GM06990 (cell line): ENCODE data around the gene NLRP11.
A peak's percentile ranks its signal among the peaks of the same experiment; 100 is the strongest.
"Not testable (repeated sequence)": the region's sequence is repeated elsewhere in the genome, so short reads cannot be mapped to it uniquely, and the experiment has no call there.

Experiments used
- DNase-seq: peaks from one replicate; pipeline ENCODE4 v3.0.0-alpha.2; 2011; ENCODE audit not compliant: insufficient read length; ENCODE audit errors: extremely low read depth
- H3K27me3 ChIP-seq: replicated peaks from 2 replicates; pipeline ENCODE4 v1.6.0; 2011; ENCODE audit warnings: low read length; ENCODE audit not compliant: control insufficient read depth, insufficient read depth
- H3K36me3 ChIP-seq: 2 replicates; pipeline ENCODE4 v1.5.1; 2011; ENCODE audit warnings: low read length; ENCODE audit not compliant: control insufficient read depth, insufficient read depth
- H3K4me3 ChIP-seq: replicated peaks from 2 replicates; pipeline ENCODE4 v1.5.1; 2011; ENCODE audit warnings: low read depth, mild to moderate bottlenecking, control low read depth, low read length
- TF ChIP-seq, protein P1 (sequence below): IDR thresholded peaks from 2 replicates; pipeline ENCODE4 v1.5.1; 2011; ENCODE audit warnings: low read length, control low read depth, mild to moderate bottlenecking, inconsistent platforms; ENCODE audit not compliant: insufficient read depth, poor library complexity, severe bottlenecking

Gene NLRP11

DNA sequence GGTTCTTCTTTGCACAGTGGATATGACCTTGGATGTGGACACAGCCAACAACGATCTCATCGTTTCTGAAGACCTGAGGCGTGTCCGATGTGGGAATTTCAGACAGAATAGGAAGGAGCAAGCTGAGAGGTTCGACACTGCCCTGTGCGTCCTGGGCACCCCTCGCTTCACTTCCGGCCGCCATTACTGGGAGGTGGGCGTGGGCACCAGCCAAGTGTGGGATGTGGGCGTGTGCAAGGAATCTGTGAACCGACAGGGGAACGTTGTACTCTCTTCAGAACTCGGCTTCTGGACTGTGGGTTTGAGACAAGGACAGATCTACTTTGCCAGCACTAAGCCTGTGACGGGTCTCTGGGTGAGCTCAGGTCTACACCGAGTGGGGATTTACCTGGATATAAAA lies 53.5 kb downstream of the NLRP11 start:
- no peaks in the 10 kb centered on the region for H3K27me3 ChIP-seq
- H3K4me3 ChIP-seq, result peak overlapping the region; percentile 46
- no peak for DNase-seq
- H3K36me3 ChIP-seq, result no peaks in the 10 kb centered on the region
- TF ChIP-seq, protein P1, sequence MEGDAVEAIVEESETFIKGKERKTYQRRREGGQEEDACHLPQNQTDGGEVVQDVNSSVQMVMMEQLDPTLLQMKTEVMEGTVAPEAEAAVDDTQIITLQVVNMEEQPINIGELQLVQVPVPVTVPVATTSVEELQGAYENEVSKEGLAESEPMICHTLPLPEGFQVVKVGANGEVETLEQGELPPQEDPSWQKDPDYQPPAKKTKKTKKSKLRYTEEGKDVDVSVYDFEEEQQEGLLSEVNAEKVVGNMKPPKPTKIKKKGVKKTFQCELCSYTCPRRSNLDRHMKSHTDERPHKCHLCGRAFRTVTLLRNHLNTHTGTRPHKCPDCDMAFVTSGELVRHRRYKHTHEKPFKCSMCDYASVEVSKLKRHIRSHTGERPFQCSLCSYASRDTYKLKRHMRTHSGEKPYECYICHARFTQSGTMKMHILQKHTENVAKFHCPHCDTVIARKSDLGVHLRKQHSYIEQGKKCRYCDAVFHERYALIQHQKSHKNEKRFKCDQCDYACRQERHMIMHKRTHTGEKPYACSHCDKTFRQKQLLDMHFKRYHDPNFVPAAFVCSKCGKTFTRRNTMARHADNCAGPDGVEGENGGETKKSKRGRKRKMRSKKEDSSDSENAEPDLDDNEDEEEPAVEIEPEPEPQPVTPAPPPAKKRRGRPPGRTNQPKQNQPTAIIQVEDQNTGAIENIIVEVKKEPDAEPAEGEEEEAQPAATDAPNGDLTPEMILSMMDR, result no peak

DNA sequence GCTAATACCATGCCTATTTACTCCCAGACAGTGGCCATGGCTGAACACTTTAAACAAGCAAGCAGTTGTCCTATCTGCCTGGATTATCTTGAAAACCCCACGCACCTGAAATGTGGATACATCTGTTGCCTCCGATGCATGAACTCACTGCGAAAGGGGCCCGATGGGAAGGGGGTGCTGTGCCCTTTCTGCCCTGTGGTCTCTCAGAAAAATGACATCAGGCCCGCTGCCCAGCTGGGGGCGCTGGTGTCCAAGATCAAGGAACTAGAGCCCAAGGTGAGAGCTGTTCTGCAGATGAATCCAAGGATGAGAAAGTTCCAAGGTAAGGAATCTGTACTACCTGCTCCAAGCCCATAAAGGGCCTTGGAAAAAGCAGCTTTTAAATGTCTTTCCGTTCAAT lies 54.3 kb downstream of the NLRP11 start:
- H3K27me3 ChIP-seq, result no peaks in the 10 kb centered on the region
- TF ChIP-seq, protein P1, result peak; percentile 78
- no peaks in the 10 kb centered on the region for H3K36me3 ChIP-seq
- no peak overlapping the region for H3K4me3 ChIP-seq
- no peak for DNase-seq

DNA sequence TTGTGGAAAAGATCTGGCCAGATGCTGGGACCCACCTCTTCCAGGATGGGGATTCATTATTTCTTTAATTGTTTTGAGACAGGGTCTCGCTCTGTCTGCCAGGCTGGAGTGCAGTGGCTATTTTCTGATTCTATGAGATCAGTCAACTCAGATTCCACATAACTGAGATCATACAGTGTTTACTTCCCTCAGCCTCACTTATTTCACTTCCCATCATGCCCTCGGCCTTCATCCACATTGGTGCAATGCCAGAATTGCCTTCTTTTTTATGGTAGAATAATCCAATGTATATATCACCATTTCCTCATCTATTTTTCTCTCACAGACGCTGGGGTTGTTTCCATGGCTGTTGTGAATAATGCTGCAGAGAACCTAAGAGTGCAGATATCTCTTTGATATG lies 62.2 kb downstream of the NLRP11 start:
- not testable (repeated sequence) for DNase-seq, H3K4me3 ChIP-seq, H3K27me3 ChIP-seq, H3K36me3 ChIP-seq

DNA sequence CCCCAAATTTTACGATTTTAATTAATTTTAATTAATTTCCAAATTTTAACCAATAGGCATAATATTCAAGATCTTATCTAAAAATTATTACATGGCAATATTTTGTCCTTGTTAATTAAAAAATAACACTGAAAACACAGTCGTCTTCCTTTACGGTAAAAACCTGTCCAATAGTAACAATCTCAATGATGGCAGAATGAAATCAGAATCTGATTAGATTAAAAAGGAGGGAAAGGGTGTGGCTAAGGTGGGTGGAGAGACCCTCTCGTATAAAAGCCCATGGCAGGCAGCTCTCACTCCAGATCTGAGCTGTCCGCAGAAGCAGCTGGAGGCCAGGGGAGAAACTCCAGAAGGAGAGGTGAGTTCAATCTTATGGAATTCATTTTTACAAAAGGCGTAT lies 63.0 kb downstream of the NLRP11 start, which contains the start of gene RFPL4AL1:
RFPL4AL1 (plus strand) TSS at position 301 of the 400 bp plus-strand sequence. CDS start 2,687 bp downstream, outside the sequence.
- H3K36me3 ChIP-seq, H3K27me3 ChIP-seq, H3K4me3 ChIP-seq, DNase-seq: not testable (repeated sequence)

DNA sequence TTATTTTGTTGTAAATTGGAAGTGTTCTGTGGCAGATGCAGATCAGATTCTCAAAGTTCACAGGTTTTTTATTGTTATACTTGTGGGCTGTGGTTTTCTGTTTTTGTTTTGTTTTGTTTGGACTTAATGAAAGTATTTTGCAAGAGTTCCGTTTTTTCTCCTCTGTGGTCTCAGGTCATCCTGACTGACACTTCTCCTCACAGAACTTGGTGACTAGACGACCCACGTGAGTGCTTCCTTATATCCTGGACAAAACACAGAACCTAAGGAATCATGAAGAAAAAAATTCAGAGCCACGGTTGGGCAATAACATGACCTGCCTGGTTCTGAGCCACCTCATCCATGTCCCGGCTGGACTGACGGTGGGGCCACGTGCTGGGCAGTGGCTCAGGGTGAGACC lies 65.3 kb downstream of the NLRP11 start:
- TF ChIP-seq, protein P1, result no peak
- no peak for DNase-seq
- Histone ChIP-seq H3K36me3 (no peaks in the 10 kb centered on the region), H3K27me3 (no peaks in the 10 kb centered on the region), H3K4me3 (no peak overlapping the region)

DNA sequence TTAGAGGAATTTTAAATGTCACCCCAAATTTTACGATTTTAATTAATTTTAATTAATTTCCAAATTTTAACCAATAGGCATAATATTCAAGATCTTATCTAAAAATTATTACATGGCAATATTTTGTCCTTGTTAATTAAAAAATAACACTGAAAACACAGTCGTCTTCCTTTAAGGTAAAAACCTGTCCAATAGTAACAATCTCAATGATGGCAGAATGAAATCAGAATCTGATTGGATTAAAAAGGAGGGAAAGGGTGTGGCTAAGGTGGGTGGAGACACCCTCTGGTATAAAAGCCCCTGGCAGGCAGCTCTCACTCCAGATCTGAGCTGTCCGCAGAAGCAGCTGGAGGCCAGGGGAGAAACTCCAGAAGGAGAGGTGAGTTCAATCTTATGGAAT lies 73.0 kb downstream of the NLRP11 start, which contains the start of gene RFPL4A:
RFPL4A (plus strand) TSS at position 301 of the 400 bp plus-strand sequence. CDS start 2,704 bp downstream, outside the sequence.
- H3K4me3 ChIP-seq, DNase-seq: not testable (repeated sequence)

DNA sequence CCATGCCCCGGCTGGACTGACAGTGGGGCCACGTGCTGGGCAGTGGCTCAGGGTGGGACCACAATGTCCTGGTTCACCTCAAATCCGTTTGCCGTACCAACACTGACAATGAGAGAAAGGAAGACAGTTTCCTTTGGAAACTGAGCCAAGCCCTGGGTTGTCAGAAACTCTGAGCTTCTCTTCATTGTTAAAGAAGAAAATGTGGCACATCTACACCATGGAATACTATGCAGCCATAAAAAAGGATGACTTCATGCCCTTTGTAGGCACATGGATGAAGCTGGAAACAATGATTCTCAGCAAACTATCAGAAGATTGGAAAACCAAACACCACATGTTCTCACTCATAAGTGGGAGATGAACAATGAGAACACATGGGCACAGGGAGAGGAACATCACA lies 75.0 kb downstream of the NLRP11 start:
- H3K4me3 ChIP-seq, DNase-seq, H3K27me3 ChIP-seq, H3K36me3 ChIP-seq: not testable (repeated sequence)

More for the DNA sequence above, 73.0 kb downstream of the NLRP11 start, which contains the start of gene RFPL4A:
- H3K27me3 ChIP-seq, H3K36me3 ChIP-seq: not testable (repeated sequence)

DNA sequence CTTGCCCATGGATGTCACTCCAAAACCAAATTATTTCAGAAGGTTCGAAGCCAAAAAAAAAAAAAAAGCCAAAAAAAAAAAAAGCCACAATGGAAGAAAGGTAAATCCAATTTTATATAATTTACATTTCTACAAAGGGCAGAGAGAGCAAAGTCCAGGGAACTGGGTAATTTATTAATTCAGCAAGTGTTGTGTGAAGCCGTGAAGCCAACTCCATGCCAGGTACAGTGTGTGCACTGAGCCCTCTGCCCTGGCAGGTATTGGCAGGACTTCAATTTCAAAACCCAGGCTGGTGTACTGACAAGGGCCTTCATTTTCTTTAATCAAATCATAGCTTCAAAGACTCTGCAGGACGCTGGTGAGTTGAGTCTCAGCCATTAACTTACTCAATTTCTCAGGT lies 78.4 kb downstream of the NLRP11 start:
- Histone ChIP-seq H3K4me3 (no peak overlapping the region), H3K27me3 (no peaks in the 10 kb centered on the region), H3K36me3 (no peaks in the 10 kb centered on the region)
- DNase-seq, result no peak
- TF ChIP-seq, protein P1, result no peak
